ENCODE measurements around the gene TPO.

DNA sequence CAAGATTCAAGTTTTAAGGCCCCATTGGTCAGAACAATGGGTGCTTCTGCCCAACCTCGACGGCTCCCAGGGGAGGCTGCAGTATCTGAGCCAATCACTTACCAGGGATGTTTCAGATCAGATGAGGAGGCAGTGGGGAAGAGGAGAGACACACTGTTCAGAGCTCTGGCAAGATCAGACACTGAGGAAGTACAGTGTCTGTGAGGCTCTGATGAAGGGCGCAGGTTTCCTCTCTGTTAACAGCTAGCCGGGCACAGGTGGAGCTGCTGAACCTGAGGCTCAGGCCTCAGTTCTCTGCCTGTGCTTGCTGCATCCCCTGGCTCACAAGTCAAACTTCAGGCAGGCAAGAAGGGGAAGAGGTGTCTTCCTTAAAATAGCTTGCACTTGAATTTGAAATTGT lies 69.7 kb downstream of the TPO start:
- TF ChIP-seq, protein P1, sequence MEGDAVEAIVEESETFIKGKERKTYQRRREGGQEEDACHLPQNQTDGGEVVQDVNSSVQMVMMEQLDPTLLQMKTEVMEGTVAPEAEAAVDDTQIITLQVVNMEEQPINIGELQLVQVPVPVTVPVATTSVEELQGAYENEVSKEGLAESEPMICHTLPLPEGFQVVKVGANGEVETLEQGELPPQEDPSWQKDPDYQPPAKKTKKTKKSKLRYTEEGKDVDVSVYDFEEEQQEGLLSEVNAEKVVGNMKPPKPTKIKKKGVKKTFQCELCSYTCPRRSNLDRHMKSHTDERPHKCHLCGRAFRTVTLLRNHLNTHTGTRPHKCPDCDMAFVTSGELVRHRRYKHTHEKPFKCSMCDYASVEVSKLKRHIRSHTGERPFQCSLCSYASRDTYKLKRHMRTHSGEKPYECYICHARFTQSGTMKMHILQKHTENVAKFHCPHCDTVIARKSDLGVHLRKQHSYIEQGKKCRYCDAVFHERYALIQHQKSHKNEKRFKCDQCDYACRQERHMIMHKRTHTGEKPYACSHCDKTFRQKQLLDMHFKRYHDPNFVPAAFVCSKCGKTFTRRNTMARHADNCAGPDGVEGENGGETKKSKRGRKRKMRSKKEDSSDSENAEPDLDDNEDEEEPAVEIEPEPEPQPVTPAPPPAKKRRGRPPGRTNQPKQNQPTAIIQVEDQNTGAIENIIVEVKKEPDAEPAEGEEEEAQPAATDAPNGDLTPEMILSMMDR (IDR thresholded peaks at IDR 0.05), result no peak
- TF ChIP-seq POLR2AphosphoS5 (IDR thresholded peaks at IDR 0.05), result no peak

All from suprapubic skin (tissue), 3 donors.